Esophagus squamous epithelium (tissue), 5 donors: ENCODE measurements around the gene PCARE. TPM values are rescaled to one million over a fixed set of nuclear protein-coding genes. Genes with fewer than 3 reads are reported as not detected.

Source experiments
- DNase-seq: peaks from one replicate; lab custom pipeline; 2025; lab: John Stamatoyannopoulos, UW
- H3K27ac ChIP-seq, 4 donors: fragments of 200-600 bp; sonication (generic); one replicate each; pipeline ENCODE4 v1.5.1; 2016 to 2019; ENCODE audit warnings: mild to moderate bottlenecking in 1 of 4
- H3K27me3 ChIP-seq, 4 donors: fragments of 200-600 bp; sonication (generic); 1 replicate in 3 of 4; 2 replicates in 1 of 4; pipeline versions ENCODE4 v1.5.1 to v1.6.0; 2017 to 2021; ENCODE audit warnings: antibody characterized with exemption in 1 of 4
- H3K36me3 ChIP-seq, 3 donors: fragments of 200-600 bp; sonication (generic); one replicate each; pipeline ENCODE4 v1.5.1; 2016 to 2019
- H3K4me1 ChIP-seq, 3 donors: fragments of 200-600 bp; sonication (generic); one replicate each; pipeline ENCODE4 v1.5.1; 2017 to 2019
- H3K4me3 ChIP-seq, 4 donors: fragments of 200-600 bp; sonication (generic); 1 replicate in 3 of 4; 2 replicates in 1 of 4; pipeline ENCODE4 v1.5.1; 2016 to 2019; ENCODE audit warnings: mild to moderate bottlenecking in 2 of 4, moderate library complexity in 1 of 4
- H3K9me3 ChIP-seq, 3 donors: fragments of 200-600 bp; sonication (generic); one replicate each; pipeline ENCODE4 v1.5.1; 2016 to 2019
- POLR2A ChIP-seq, 4 donors: fragments of 450-650 bp; IDR thresholded peaks; one replicate each; pipeline ENCODE4 v1.6.1; 2017; ENCODE audit warnings: antibody characterized with exemption in 4 of 4, mild to moderate bottlenecking in 4 of 4, moderate library complexity in 3 of 4
- WGBS, 2 donors: methylation state at CpG; one replicate each; pipeline ENCODE4 v1.1.5; 2018; 5-methylcytosine and 5-hydroxymethylcytosine counted together
- intact Hi-C: fragments of 100-400 bp; cut with DNase I; formaldehyde crosslinking; loops from one replicate; pipeline ENCODE4 v1.15.0; 2022
- total RNA-seq, 4 donors: library from RNA; depleted of rRNA; stranded (reverse); fragments of >200 nt; gene quantifications; one replicate each; pipeline ENCODE4 v1.1.0, GENCODE V29; 2016
- TF ChIP-seq, protein P1 (sequence below), 6 experiments: fragments of 450-650 bp in 4 of 6; fragments of 200-600 bp in 2 of 6; sonication (generic) in 2 of 6; IDR thresholded peaks; one replicate each; pipeline ENCODE4 v1.5.1; 2016 to 2019; ENCODE audit warnings: antibody characterized with exemption in 6 of 6, mild to moderate bottlenecking in 4 of 6, moderate library complexity in 4 of 6
- donor health status: DM: yes; HTN: yes; CAD: no.

The PCARE gene
- total RNA-seq, 4 donors from 2014 or later = 0.04 TPM; not detected in 3

DNA sequence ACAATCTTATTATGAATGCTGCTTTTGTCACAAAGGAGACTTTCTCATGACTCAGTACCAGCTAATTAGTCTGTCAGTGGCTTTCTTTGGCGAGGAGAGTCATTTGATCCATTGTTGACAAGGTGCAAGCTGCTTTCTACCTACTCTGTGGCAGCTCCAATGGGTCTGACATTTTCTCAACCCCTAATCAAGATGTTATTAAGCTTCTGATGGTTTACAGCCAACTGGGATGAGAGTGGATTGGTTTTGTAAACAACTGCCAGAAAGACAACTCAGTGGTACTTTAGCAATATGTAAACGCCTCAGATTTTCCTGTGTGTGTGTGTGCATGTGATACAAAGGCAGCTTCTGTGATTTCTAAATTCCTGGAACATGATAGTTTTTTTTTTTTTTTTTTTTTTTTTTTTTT, 32.7 kb upstream of the PCARE start:
- intact Hi-C loops = no loop called here
- DNase-seq = no peak
- Histone ChIP-seq H3K36me3 (no peaks in the 10 kb centered on the region), H3K27me3 (no peaks in the 10 kb centered on the region), H3K9me3 (no peaks in the 10 kb centered on the region), H3K4me3 (no peak overlapping the region), H3K27ac (peak overlapping the region in 2 of 4 donors; percentile 10 to 50), H3K4me1 (peaks cover 3 to 39% (median 12%) of the 10 kb centered on the region in 3 donors)
- 31 to 52% methylated on average over 2 of the region's 2 CpGs for WGBS, 2 donors
- TF ChIP-seq, protein P1, sequence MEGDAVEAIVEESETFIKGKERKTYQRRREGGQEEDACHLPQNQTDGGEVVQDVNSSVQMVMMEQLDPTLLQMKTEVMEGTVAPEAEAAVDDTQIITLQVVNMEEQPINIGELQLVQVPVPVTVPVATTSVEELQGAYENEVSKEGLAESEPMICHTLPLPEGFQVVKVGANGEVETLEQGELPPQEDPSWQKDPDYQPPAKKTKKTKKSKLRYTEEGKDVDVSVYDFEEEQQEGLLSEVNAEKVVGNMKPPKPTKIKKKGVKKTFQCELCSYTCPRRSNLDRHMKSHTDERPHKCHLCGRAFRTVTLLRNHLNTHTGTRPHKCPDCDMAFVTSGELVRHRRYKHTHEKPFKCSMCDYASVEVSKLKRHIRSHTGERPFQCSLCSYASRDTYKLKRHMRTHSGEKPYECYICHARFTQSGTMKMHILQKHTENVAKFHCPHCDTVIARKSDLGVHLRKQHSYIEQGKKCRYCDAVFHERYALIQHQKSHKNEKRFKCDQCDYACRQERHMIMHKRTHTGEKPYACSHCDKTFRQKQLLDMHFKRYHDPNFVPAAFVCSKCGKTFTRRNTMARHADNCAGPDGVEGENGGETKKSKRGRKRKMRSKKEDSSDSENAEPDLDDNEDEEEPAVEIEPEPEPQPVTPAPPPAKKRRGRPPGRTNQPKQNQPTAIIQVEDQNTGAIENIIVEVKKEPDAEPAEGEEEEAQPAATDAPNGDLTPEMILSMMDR (IDR thresholded peaks at IDR 0.05) = no peak
- no peak for TF ChIP-seq POLR2A (IDR thresholded peaks at IDR 0.05)

DNA sequence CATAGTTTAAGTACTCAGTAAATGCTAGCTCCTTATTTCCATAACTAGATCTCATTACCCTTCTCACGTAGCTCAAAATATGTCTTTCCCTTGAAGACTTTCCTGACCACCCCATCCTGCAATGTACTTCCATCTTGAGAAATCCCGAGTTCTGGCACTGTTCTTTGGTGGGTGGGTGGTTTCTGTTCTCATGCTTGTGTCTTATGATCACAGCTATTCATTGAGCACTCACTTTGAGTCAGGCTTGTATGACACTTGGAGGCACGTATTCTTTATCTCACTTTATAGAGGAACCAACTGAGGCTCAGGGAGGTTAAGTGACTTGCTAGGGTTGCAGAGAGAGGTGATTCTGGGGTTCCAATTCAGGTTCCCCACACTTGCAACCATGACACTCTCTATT, 31.9 kb upstream of the PCARE start:
- intact Hi-C loops = no loop called here
- no peaks in the 10 kb centered on the region for H3K9me3 ChIP-seq
- H3K27me3 ChIP-seq = no peaks in the 10 kb centered on the region
- no peaks in the 10 kb centered on the region for H3K36me3 ChIP-seq
- DNase-seq = no peak
- no peak overlapping the region for H3K27ac ChIP-seq
- 89 to 92% methylated on average over 2 to 3 of the region's 3 CpGs for WGBS, 2 donors
- no peak overlapping the region for H3K4me3 ChIP-seq
- TF ChIP-seq POLR2A (IDR thresholded peaks at IDR 0.05) = no peak
- TF ChIP-seq, protein P1 (IDR thresholded peaks at IDR 0.05) = no peak
- peaks cover 3 to 36% (median 12%) of the 10 kb centered on the region in 3 donors for H3K4me1 ChIP-seq

DNA sequence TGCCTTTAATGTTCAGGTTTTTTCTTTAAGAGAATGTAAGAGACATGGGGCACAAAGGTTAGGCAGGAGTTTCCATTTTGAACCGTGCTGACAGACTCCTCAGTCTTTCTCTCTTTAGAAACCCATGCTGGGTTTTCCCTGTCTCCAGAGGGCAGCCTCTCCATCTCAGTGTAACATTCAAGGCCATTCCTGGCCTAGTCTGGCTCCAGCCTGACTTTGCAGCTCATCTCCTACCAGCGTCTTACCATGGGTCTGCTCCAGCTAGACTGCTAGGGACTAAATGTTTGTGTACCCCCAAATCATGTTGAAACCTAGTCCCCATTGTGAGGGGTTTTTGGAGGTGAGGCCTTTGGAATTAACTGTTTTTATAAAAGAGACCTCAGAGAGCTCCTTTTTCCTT, 31.1 kb upstream of the PCARE start:
- Histone ChIP-seq H3K4me1 (peaks cover 0 to 28% (median 12%) of the 10 kb centered on the region in 3 donors), H3K4me3 (no peak overlapping the region), H3K27me3 (no peaks in the 10 kb centered on the region), H3K36me3 (no peaks in the 10 kb centered on the region), H3K9me3 (no peaks in the 10 kb centered on the region), H3K27ac (no peak overlapping the region)
- intact Hi-C loops = no loop called here
- TF ChIP-seq, protein P1 (IDR thresholded peaks at IDR 0.05) = no peak
- no peak for TF ChIP-seq POLR2A (IDR thresholded peaks at IDR 0.05)
- no peak for DNase-seq
- 45 to 62% methylated on average over 2 of the region's 2 CpGs for WGBS, 2 donors

DNA sequence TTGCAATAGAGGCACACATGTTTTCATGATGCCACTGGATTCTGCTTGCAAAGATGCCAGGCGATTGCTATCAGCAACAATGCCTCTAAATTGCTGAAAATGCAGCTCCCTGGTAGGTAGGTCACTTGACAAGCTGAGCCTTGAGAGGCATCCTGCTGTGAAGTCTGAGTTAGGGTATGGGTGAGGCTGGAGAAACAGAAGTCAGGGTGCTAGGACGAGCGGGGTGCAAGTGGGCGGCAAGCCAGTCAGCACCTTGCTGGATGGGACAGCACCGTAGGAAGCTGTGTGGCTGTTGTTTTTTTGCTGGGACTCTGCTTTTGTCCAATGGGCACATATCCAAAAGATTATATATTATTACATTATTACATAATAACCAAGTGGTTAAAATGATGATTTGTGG, 30.4 kb upstream of the PCARE start:
- no peak overlapping the region for H3K27ac ChIP-seq
- no peaks in the 10 kb centered on the region for H3K9me3 ChIP-seq
- no peak for DNase-seq
- TF ChIP-seq, protein P1 (IDR thresholded peaks at IDR 0.05) = no peak
- WGBS, 2 donors = 68 to 75% methylated on average over 4 of the region's 5 CpGs
- no peaks in the 10 kb centered on the region for H3K36me3 ChIP-seq
- H3K4me3 ChIP-seq = no peak overlapping the region
- intact Hi-C loops = no loop called here
- no peaks in the 10 kb centered on the region for H3K27me3 ChIP-seq
- H3K4me1 ChIP-seq = peaks cover 0 to 28% (median 12%) of the 10 kb centered on the region in 3 donors

DNA sequence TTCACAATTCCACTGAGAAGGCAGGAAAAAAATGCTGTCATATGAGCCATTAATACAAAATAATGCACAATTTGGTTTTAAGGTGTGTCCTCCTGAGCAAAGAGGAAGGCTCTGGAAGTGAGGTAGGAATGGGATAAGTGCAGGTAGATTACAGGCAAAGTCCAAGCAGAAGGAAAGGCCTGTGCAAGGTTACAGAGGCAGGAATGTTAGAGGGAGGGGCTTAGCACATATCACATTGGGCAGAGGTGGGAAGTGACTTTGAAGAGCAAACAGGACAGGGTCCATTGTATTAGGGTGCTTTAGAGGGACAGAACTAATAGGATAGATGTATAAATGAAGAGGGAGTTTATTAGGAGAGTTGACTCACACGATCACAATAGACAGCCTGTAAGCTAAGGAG, 26.2 kb upstream of the PCARE start:
- no peaks in the 10 kb centered on the region for H3K9me3 ChIP-seq
- 76 to 88% methylated on average over 1 of the region's 1 CpG for WGBS, 2 donors

More for the DNA sequence above, 26.2 kb upstream of the PCARE start:
- no peaks in the 10 kb centered on the region for H3K27me3 ChIP-seq
- H3K4me3 ChIP-seq = no peak overlapping the region
- DNase-seq = no peak
- TF ChIP-seq, protein P1 (IDR thresholded peaks at IDR 0.05) = no peak
- TF ChIP-seq POLR2A (IDR thresholded peaks at IDR 0.05) = no peak
- no peaks in the 10 kb centered on the region for H3K36me3 ChIP-seq
- no peak overlapping the region for H3K27ac ChIP-seq
- intact Hi-C loops = no loop called here
- no peaks in the 10 kb centered on the region for H3K4me1 ChIP-seq
